ENCODE measurements around the gene RAPGEF2. TPM values are rescaled to one million over a fixed set of nuclear protein-coding genes. Genes with fewer than 3 reads are reported as not detected.

RAPGEF2 gene
- total and polyA plus RNA-seq, 2 experiments from 2014 or later = 10.2 to 63.1 TPM

- TF ChIP-seq EZH2 (IDR thresholded peaks at IDR 0.05; ENCODE audit: low read depth, unreplicated experiment) (no peak), STAT1 (IDR thresholded peaks at IDR 0.05; ENCODE audit: unreplicated experiment) (no peak), ZNF114 (CRISPR knock-in tag; IDR thresholded peaks at IDR 0.05) (no peak), ZNF331 (CRISPR knock-in tag; IDR thresholded peaks at IDR 0.05; ENCODE audit: low read depth) (no peak), ETS1 (IDR thresholded peaks at IDR 0.05) (no peak), REST (IDR thresholded peaks at IDR 0.05; ENCODE audit: unreplicated experiment) (no peak), NANOG (IDR thresholded peaks at IDR 0.05; ENCODE audit: borderline replicate concordance) (no peak), ZNF462 (CRISPR knock-in tag; IDR thresholded peaks at IDR 0.05) (no peak), POLR2AphosphoS5 (IDR thresholded peaks at IDR 0.05; ENCODE audit: low read depth) (no peak), EZH2phosphoT487 (IDR thresholded peaks at IDR 0.05; ENCODE audit: unreplicated experiment) (no peak), CREB1 (CRISPR knock-in tag; IDR thresholded peaks at IDR 0.05; ENCODE audit: low read depth) (no peak), JUNB (IDR thresholded peaks at IDR 0.05; ENCODE audit: unreplicated experiment) (no peak), CTCF (conservative IDR thresholded peaks at IDR 0.05; ENCODE audit: low read depth in 2 of 2) (no peak)
- no peak overlapping the region for H2AFZ ChIP-seq
Observed at GRCh38 chr4:159382856-159383561, 280.1 kb downstream of the RAPGEF2 start.

More at GRCh38 chr4:159382856-159383561, 280.1 kb downstream of the RAPGEF2 start:
- H3K27ac ChIP-seq (ENCODE audit: low read depth) = no peak overlapping the region
- Mint-ChIP-seq H3K36me3 (ENCODE audit: low read depth) (peaks cover 3% of the 10 kb centered on the region; the same call in 1 of the 3 replicates), H3K27me3 (ENCODE audit: insufficient read depth, low read depth, poor library complexity) (peaks cover 47% of the 10 kb centered on the region), H3K4me1 (peaks cover 12% of the 10 kb centered on the region; the same call in 1 of the 3 replicates), H3K27ac (no peak overlapping the region), H3K9me3 (peaks cover 16% of the 10 kb centered on the region; the same call in 2 of the 3 replicates), H3K4me3 (no peak overlapping the region)
- no peaks in the 10 kb centered on the region for H3F3A ChIP-seq (replicated peaks; ENCODE audit: low read depth)
- H3K9me2 ChIP-seq (ENCODE audit: insufficient read depth) = no peaks in the 10 kb centered on the region
- H3K4me3 ChIP-seq = peak overlapping the region; percentile 29
- DNase-seq (ENCODE audit: low spot score) (peak; percentile 57), ATAC-seq (peak; percentile 85)
- H3K36me3 ChIP-seq (ENCODE audit: insufficient read depth) = no peaks in the 10 kb centered on the region
- peaks cover 65% of the 10 kb centered on the region for H3K27me3 ChIP-seq (ENCODE audit: insufficient read depth)
- peak overlapping the region; percentile 57 for H3K4me2 ChIP-seq
- H4K20me1 ChIP-seq (replicated peaks; ENCODE audit: insufficient read depth) = 0 out of 2 replicates have a peak, but pooled peaks cover 2% of the 10 kb centered on the region
- peaks cover 16% of the 10 kb centered on the region for H3K4me1 ChIP-seq (ENCODE audit: insufficient read depth)
- H3K79me2 ChIP-seq (replicated peaks; ENCODE audit: insufficient read depth) = no peaks in the 10 kb centered on the region
